Transverse colon (tissue), 4 donors: Measurements from ENCODE around the gene CEP162. TPM values are rescaled to one million over a fixed set of nuclear protein-coding genes. Genes with fewer than 3 reads are reported as not detected.
"Not testable (repeated sequence)": the region's sequence is repeated elsewhere in the genome, so short reads cannot be mapped to it uniquely, and the experiment has no call there.

Experiments
- DNase-seq: peaks from one replicate; pipeline ENCODE4 v3.0.0-alpha.2; 2019
- H3K27ac ChIP-seq, 4 donors: fragments of 200-600 bp; sonication (generic); 2 replicates each; pipeline ENCODE4 v1.5.1; 2016 to 2018; ENCODE audit warnings: inconsistent platforms in 4 of 4
- H3K27me3 ChIP-seq: fragments of 200-600 bp; sonication (generic); 2 replicates; pipeline ENCODE4 v1.5.1; 2017; ENCODE audit warnings: inconsistent platforms
- H3K36me3 ChIP-seq, 4 donors: fragments of 200-600 bp; sonication (generic); 2 replicates each; pipeline ENCODE4 v1.5.1; 2017 to 2019; ENCODE audit warnings: inconsistent platforms in 4 of 4
- H3K4me1 ChIP-seq, 4 donors: fragments of 200-600 bp; sonication (generic); 2 replicates each; pipeline ENCODE4 v1.5.1; 2017 to 2020; ENCODE audit warnings: inconsistent platforms in 4 of 4
- H3K4me3 ChIP-seq, 4 donors: fragments of 200-600 bp; sonication (generic); 1 replicate in 1 of 4; 2 replicates in 3 of 4; pipeline versions ENCODE4 v1.5.1 to v1.6.1; 2017 to 2019; ENCODE audit warnings: inconsistent platforms in 4 of 4
- H3K9me3 ChIP-seq, 2 donors: fragments of 200-600 bp; sonication (generic); 2 replicates each; pipeline ENCODE4 v1.5.1; 2017 to 2019; ENCODE audit warnings: inconsistent platforms in 2 of 2
- CTCF ChIP-seq, 5 experiments: fragments of 200-600 bp in 3 of 5; fragments of 450-650 bp in 2 of 5; sonication (generic) in 3 of 5; IDR thresholded peaks; 1 replicate in 2 of 5; 2 replicates in 3 of 5; pipeline ENCODE4 v1.5.1; 2016 to 2017; ENCODE audit warnings: antibody characterized with exemption in 5 of 5, inconsistent platforms in 3 of 5, mild to moderate bottlenecking in 2 of 5, moderate library complexity in 1 of 5
- EP300 ChIP-seq: sonication (generic); formaldehyde crosslinking; IDR thresholded peaks from one replicate; pipeline ENCODE4 v1.6.1; 2017; ENCODE audit warnings: antibody characterized with exemption, low read depth
- POLR2A ChIP-seq: fragments of 450-650 bp; IDR thresholded peaks from one replicate; pipeline ENCODE4 v1.6.1; 2016; ENCODE audit warnings: antibody characterized with exemption, mild to moderate bottlenecking, moderate library complexity
- POLR2AphosphoS5 ChIP-seq, 3 donors: sonication (generic); formaldehyde crosslinking; IDR thresholded peaks; one replicate each; pipeline ENCODE4 v1.6.1; 2016; ENCODE audit warnings: antibody characterized with exemption in 3 of 3
- WGBS, 2 donors: methylation state at CpG; one replicate each; pipeline ENCODE4 v1.1.5; 2018; ENCODE audit warnings: low coverage in 1 of 2; 5-methylcytosine and 5-hydroxymethylcytosine counted together
- in situ Hi-C, 4 donors: fragments of 200-750 bp; cut with MboI; loops; one replicate each; pipeline versions ENCODE4 v1.15.0 to v1.15.1; 2017; ENCODE audit warnings: low sequenced_read_pairs in 3 of 4, low pct_ligation_motif_present in 1 of 4, low pct_unique_long_range_greater_than_20kb in 1 of 4
- intact Hi-C: fragments of 100-400 bp; cut with DNase I; formaldehyde crosslinking; loops from one replicate; pipeline ENCODE4 v1.15.1; 2023; ENCODE audit warnings: low total_unique reads
- total RNA-seq, 4 donors: library from RNA; depleted of rRNA; stranded (reverse); fragments of >200 nt; gene quantifications; one replicate each; pipeline ENCODE4 v1.1.0, GENCODE V29; 2016

The CEP162 gene
- total RNA-seq, 4 donors from 2014 or later: 8.2 to 45.0 (median 9.7) TPM

- in situ Hi-C loops: no loop called here
- Histone ChIP-seq H3K9me3 (no peaks in the 10 kb centered on the region), H3K27me3 (no peaks in the 10 kb centered on the region), H3K36me3 (no peaks in the 10 kb centered on the region), H3K4me1 (no peaks in the 10 kb centered on the region), H3K4me3 (no peak overlapping the region), H3K27ac (no peak overlapping the region)
- WGBS, 2 donors: 77% methylated on average over 5 of the region's 5 CpGs; no CpG with 5 or more reads in 1 of the 2 donors
- TF ChIP-seq POLR2AphosphoS5 (IDR thresholded peaks at IDR 0.05) (no peak), EP300 (no peak), POLR2A (no peak), CTCF (IDR thresholded peaks at IDR 0.05) (no peak)
- intact Hi-C loops: no loop called here
- DNase-seq: no peak
These were observed 109.3 kb downstream of the CEP162 start for GRCh38 chr6:84118191-84118590.

GRCh38 chr6:84114933-84115594, 112.4 kb downstream of the CEP162 start:
- H3K27ac ChIP-seq, H3K9me3 ChIP-seq, DNase-seq, intact Hi-C loops, H3K4me1 ChIP-seq, in situ Hi-C loops, H3K36me3 ChIP-seq, H3K4me3 ChIP-seq, H3K27me3 ChIP-seq: not testable (repeated sequence)
- WGBS, 2 donors: 77% methylated on average over 8 of the region's 8 CpGs; no CpG with 5 or more reads in 1 of the 2 donors

GRCh38 chr6:84111351-84111750, 116.1 kb downstream of the CEP162 start:
- H3K9me3 ChIP-seq, DNase-seq, in situ Hi-C loops, H3K27ac ChIP-seq, H3K4me1 ChIP-seq, H3K36me3 ChIP-seq, intact Hi-C loops, H3K4me3 ChIP-seq, H3K27me3 ChIP-seq: not testable (repeated sequence)
- 65 to 67% methylated on average over 1 of the region's 1 CpG for WGBS, 2 donors

GRCh38 chr6:84107495-84107894, 119.9 kb downstream of the CEP162 start:
- Histone ChIP-seq H3K9me3 (no peaks in the 10 kb centered on the region), H3K36me3 (no peaks in the 10 kb centered on the region), H3K27me3 (no peaks in the 10 kb centered on the region), H3K4me3 (no peak overlapping the region), H3K27ac (no peak overlapping the region), H3K4me1 (no peaks in the 10 kb centered on the region)
- DNase-seq: no peak
- intact Hi-C loops (no loop called here), in situ Hi-C loops (no loop called here)
- TF ChIP-seq EP300 (no peak), CTCF (IDR thresholded peaks at IDR 0.05) (no peak), POLR2AphosphoS5 (IDR thresholded peaks at IDR 0.05) (no peak), POLR2A (no peak)

GRCh38 chr6:84105215-84105924, 122.1 kb downstream of the CEP162 start:
- H3K36me3 ChIP-seq, H3K27ac ChIP-seq, H3K9me3 ChIP-seq, in situ Hi-C loops, DNase-seq, H3K4me1 ChIP-seq, intact Hi-C loops, H3K27me3 ChIP-seq, H3K4me3 ChIP-seq: not testable (repeated sequence)
- WGBS, 2 donors: 87% methylated on average over 3 of the region's 3 CpGs; no CpG with 5 or more reads in 1 of the 2 donors
